Activated naive CD4-positive, alpha-beta T cell treated with anti-CD3 and anti-CD28 coated beads, Interleukin-2, amount 50 U/mL, for 72 hours (primary cell): ENCODE data around the gene CBLB. TPM values are rescaled to one million over a fixed set of nuclear protein-coding genes. Genes with fewer than 3 reads are reported as not detected.
"Not testable (repeated sequence)": the region's sequence is repeated elsewhere in the genome, so short reads cannot be mapped to it uniquely, and the experiment has no call there.

Experiments
- ATAC-seq, 2 donors: fragments of 150-1000 bp; cut with Tn5 transposase; 2 replicates each; pipeline ENCODE4 v1.10.0; 2021; ENCODE audit warnings: mild to moderate bottlenecking in 2 of 2, moderate library complexity in 2 of 2
- DNase-seq, 2 donors: peaks; one replicate each; pipeline ENCODE4 v3.0.0; 2021 to 2022; ENCODE audit warnings: low spot score in 2 of 2
- H3K27ac Mint-ChIP-seq, 2 donors: one replicate each; pipeline ENCODE4 v1.8.0; 2022; ENCODE audit warnings: mild to moderate bottlenecking in 2 of 2, mixed read lengths in 2 of 2
- H3K36me3 Mint-ChIP-seq, 2 donors: one replicate each; pipeline ENCODE4 v1.8.0; 2022; ENCODE audit warnings: mixed read lengths in 2 of 2
- H3K9me3 Mint-ChIP-seq, 2 donors: one replicate each; pipeline ENCODE4 v1.8.0; 2022; ENCODE audit warnings: mixed read lengths in 2 of 2
- total RNA-seq, 2 donors: library from RNA; stranded (reverse); gene quantifications; one replicate each; pipeline ENCODE4 v1.2.3, GENCODE V29; 2022

Gene CBLB
- total RNA-seq, 2 donors from 2014 or later = 81.3 to 107 TPM

DNA sequence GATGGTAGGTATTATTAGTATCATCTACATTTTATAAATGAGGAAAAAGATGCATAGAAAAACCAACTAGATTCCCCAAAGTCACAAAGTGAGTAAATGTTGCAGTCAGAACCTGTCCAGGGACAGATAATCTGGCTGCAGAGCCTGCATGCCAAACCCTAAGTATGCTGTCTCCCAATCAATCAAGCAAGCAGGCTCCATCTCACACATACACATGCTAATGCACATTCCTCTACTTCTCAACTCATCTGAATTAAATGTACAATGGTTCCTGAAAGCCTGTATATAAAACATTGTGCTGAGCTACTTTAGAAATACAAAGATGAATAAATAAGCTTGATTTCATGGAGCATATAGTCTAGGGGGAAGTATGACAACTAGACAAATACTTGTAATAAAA is 101.0 kb downstream of the CBLB start:
- DNase-seq (no peak), ATAC-seq (no peak)
- Mint-ChIP-seq H3K27ac (peak overlapping the region; percentile 13 to 77), H3K9me3 (peaks cover 10 to 17% of the 10 kb centered on the region in 2 donors), H3K36me3 (peaks cover 52 to 95% of the 10 kb centered on the region in 2 donors)

DNA sequence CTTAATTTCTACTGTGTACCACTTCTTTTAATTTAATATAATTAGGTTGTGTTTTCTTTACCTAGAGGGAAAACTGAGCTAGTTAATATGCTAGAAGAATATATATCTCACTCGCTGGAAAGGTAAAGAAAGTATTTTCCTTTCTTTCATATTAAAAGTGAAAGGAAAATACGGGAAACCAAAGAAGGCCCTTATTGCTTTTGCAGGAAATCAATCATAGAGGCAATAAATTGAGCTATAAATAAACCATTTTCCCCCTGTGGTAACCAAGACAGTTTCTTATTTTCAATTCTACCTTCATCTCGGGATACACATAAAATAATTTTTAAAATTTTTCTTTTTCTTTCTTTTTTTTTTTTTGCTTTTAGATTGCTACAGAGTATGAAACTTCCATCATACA is 101.6 kb downstream of the CBLB start:
- no peak for DNase-seq
- H3K9me3 Mint-ChIP-seq = peaks cover 16 to 20% of the 10 kb centered on the region in 2 donors
- H3K27ac Mint-ChIP-seq = peak overlapping the region in 1 of 2 donors; percentile 86
- no peak for ATAC-seq
- H3K36me3 Mint-ChIP-seq = peaks cover 52 to 95% of the 10 kb centered on the region in 2 donors

DNA sequence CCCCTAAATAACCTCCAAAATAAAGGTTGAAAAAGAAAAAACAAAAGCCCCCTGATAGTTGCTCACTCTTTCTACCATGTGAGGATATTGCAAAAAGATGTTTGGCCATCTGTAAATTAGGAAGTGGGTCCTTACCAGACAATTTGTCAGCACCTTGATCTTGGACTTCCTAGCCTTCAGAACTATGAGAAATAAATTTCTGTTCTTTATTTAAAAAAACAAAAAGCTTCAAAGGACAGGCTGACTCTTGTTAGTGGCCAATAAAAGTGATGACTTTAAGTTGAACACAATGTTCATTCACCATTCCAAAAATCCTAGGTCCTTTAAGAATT is 103.5 kb downstream of the CBLB start:
- ATAC-seq (no peak), DNase-seq (no peak)
- peaks cover 59 to 87% of the 10 kb centered on the region in 2 donors for H3K36me3 Mint-ChIP-seq
- peak overlapping the region in 1 of 2 donors; percentile 75 for H3K27ac Mint-ChIP-seq
- peaks cover 24 to 29% of the 10 kb centered on the region in 2 donors for H3K9me3 Mint-ChIP-seq

DNA sequence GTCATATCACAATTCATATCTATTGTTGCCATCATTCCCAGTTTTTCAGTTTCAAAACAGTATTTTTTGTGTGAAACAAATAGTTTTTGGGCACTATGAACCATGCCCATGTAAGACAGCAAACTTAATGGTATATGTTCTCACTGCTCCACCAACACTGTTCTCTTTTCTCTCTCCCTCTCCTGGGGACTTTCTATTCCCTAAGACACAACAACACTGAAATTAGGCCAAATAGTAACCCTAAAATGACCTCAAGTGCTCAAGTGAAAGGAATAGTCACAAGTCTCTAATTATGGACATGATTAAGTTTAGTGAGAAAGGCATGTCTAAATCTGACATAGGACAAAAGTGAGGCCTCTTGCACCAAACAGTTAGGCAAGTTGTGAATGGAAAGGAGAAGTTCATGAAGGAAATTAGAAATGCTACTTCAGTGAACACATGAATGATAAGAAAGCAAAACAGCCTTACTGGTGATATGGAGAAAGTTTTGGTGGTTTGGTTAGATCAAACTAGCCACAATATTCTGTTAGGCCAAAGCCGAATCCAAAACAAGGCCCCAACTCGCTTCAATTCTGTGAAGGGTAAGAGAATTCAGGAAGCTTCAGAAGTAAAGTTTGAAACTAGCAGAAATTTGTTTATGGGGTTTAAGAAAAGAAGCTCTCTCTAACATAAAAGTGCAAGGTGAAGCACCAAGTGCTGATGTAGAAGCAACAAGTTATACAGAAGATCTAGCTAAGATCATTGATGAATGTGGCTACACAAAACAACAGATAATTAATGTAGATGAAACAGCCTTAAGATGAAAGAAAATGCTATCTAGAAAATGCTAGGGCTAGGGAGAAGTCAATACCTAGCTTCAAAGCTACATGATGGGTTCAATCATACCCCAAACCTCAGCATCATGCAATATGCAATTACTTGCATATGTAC is 104.2 kb downstream of the CBLB start:
- ATAC-seq (peak; percentile 51 to 78), DNase-seq (no peak)
- Mint-ChIP-seq H3K27ac (peak overlapping the region; percentile 75 to 95), H3K9me3 (peaks cover 22 to 29% of the 10 kb centered on the region in 2 donors), H3K36me3 (peaks cover 56 to 85% of the 10 kb centered on the region in 2 donors)

DNA sequence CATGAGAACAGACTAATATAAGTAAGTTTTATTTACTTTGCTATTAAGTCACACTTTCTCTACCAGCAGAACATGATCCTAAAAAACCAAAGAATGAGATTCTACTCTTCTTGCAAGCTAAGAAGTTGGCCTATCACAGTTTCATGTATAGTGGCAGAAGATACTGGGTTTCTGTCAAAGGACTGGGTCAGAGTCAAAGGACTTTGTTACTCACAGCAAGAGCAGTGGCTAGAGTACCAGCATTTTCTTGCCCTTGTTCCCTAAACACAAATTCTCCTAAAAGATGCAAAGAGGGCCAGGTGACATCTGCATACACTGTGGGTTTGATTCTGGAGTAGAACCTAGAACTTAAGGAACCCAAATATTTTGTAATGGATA is 105.2 kb downstream of the CBLB start:
- DNase-seq (no peak), ATAC-seq (peak; percentile 2 to 55)
- Mint-ChIP-seq H3K36me3 (peaks cover 56 to 84% of the 10 kb centered on the region in 2 donors), H3K9me3 (peaks cover 18 to 27% of the 10 kb centered on the region in 2 donors), H3K27ac (peak overlapping the region; percentile 75 to 88)

DNA sequence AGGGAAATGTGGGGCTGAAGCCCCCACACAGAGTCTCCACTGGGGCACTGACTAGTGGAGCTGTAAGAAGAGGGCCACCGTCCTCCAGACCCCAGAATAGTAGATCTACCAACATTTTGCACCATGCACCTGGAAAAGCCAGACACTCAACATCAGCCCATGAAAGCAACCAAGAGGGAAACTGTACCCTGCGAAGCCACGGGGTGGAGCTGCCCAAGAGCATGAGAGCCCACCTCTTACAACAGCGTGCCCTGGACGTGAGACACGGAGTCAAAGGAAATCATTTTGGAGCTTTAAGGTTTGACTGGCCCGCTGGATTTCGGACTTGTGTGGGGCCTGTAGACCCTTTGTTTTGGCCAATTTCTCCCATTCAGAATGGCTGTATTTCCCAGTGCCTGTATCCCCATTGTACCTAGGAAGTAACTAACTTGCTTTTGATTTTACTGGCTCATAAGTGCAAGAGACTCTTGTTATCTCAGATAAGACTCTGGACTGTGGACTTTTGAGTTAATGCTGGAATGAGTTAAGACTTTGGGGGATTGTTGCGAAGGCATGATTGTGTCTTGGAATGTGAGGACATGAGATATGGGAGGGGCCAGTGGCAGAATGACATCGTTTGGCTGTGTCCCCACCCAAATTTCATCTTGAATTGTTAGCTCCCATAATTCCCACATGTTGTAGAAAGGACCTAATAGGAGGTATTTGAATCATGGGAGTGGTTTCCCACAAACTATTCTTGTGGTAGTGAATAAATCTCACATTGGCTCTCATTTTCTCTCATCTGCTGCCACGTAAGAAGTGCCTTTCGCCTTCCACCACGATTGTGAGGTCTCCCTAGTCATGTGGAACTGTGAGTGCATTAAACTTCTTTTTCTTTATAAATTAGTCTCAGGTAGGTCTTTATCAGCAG is 105.8 kb downstream of the CBLB start:
- peak overlapping the region; percentile 75 to 88 for H3K27ac Mint-ChIP-seq
- H3K36me3 Mint-ChIP-seq = peaks cover 58 to 84% of the 10 kb centered on the region in 2 donors
- H3K9me3 Mint-ChIP-seq = peaks cover 18 to 25% of the 10 kb centered on the region in 2 donors
- ATAC-seq (peak; percentile 43 to 74), DNase-seq (no peak)

DNA sequence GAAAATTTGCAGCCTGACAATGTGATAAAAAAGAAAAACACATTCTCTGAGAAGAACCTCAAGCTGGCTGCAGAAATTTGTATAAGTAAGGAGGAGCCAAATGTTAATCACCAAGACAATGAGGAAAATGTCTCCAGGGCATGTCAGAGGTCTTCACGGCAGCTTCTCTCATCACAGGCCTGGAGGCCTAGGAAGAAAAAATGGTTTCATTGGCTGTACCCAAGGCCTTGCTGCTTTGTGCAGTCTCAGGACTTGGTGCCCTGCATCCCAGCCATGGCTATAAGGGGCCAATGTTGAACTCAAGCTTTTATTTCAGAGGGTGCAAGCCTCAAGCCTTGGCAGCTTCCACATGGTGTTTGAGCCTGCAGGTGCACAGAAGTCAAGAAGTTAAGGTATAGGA is 106.6 kb downstream of the CBLB start:
- Mint-ChIP-seq H3K36me3 (peaks cover 58 to 86% of the 10 kb centered on the region in 2 donors), H3K27ac (peak overlapping the region in 1 of 2 donors; percentile 75), H3K9me3 (peaks cover 18 to 25% of the 10 kb centered on the region in 2 donors)
- not testable (repeated sequence) for ATAC-seq, DNase-seq

DNA sequence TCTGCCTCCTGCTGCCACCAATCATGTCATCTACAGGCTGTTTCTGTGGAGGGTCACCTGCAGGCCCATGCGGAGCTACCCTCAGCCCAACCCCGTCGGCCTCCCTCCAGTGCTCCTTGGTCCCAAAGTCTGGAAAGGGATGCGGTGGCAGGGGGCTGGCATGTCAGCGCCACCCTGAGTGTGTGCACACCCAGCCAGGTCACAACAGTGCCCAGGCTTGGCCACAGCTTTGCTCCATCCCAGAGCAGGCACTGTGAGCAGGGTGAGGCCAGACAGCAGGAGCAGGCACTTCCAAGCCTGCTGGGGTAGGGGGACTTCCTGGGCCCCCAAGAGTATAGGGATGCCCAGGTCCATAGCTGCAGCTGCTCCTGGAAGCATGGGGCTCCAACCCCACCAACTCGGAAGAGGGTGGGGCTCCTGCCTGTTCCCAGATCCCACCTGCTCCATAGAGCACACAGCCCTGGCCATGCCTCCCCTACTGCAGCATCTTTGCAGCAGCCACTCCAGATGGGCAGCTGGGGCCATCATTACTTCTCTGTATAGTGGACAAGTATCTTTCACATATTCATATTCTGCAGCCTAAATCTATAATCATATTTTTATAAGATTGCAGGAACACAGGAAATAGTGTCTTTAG is 109.3 kb downstream of the CBLB start:
- no peak for DNase-seq
- H3K27ac Mint-ChIP-seq = peak overlapping the region in 1 of 2 donors; percentile 32

DNA sequence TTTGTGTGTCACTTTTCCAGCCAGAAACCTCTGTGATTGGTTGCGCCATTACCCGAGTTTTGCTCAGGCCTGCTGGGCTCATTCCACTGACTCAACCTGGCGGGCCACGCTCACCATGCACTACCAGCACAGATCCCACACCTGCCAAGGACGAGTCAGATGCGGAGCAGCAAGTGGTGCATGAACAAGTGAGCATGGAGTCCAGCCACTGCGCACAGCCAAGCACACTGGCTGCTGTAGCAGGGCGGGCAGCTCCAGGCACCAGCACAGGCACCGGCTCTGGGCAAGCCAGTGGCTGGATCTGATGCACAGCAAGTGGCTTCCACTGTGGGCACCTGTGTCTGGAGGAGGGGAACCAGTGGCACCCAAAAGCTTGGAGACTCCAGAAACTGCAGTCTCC is 110.4 kb downstream of the CBLB start:
- Mint-ChIP-seq H3K9me3 (peaks cover 15 to 19% of the 10 kb centered on the region in 2 donors), H3K36me3 (peaks cover 46 to 60% of the 10 kb centered on the region in 2 donors), H3K27ac (peak overlapping the region in 1 of 2 donors; percentile 32)
- ATAC-seq = peak in 1 of 2 donors; percentile 13
- DNase-seq = no peak

More for the DNA sequence above, 109.3 kb downstream of the CBLB start:
- Mint-ChIP-seq H3K9me3 (peaks cover 18 to 25% of the 10 kb centered on the region in 2 donors), H3K36me3 (peaks cover 50 to 71% of the 10 kb centered on the region in 2 donors)
- ATAC-seq = no peak

DNA sequence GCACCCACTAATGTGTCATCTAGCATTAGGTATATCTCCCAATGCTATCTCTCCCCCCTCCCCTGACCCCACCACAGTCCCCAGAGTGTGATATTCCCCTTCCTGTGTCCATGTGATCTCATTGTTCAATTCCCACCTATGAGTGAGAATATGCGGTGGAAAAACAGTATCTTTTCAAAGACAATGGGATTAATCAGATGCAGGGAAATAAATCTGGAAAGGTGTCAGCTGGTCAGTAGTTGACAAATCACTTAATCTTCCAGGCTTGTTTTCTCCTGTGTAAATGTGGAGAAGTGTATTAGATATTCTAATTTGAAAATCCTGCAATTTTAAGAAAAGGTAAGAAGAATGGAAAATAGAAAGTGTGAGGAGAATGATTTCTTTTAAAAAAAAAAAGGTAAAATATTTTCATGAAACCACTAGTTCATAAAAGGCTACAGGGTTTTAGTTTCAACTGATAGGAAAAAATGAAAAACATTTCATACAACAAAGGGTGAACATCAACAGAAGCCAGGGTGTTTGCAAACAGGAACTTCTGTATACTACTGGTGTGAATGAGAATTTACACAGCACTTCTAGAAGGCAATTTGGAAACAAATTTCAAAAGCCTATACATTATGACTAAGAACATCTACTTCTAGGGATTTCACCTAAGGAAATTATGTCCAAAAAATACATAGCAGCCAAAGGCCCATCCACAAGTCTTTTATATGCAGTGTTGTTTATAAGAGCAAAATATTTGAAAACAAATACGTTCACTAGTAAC is 113.5 kb downstream of the CBLB start:
- no peak for DNase-seq
- Mint-ChIP-seq H3K9me3 (no peaks in the 10 kb centered on the region), H3K27ac (peak overlapping the region; percentile 59 to 83), H3K36me3 (peaks cover 25 to 43% of the 10 kb centered on the region in 2 donors)
- peak; percentile 39 to 71 for ATAC-seq

DNA sequence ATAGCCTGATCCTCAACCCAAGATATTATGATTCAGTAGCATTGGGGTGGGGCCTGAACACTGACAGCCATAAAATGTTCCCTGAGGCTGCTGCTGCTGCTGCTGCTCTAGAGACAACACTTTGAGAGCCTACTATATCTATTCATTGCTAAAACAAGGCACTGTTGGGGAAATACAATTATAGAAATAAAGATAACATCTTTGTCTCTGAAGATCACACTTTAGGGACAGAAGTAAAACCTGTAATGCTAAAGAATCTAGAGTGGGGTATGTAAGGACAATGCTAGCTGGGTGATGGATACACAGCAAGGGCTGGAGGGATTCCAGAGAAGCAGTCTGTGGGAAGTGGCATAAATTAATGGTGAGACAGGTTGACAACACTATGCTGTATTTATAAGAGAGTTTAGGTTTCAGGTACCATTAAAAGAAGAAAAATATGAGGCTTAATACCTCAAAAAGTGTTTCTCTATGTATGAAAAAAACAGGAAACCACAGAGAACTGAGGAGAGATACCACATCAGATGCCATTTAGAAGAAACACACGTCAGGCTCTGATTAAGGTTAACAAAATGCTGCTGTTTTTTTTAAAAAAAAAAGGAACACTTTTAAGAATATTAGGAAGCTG is 115.9 kb downstream of the CBLB start:
- Mint-ChIP-seq H3K9me3 (no peaks in the 10 kb centered on the region), H3K36me3 (peaks cover 8 to 27% of the 10 kb centered on the region in 2 donors), H3K27ac (peak overlapping the region; percentile 92 to 99)
- DNase-seq (no peak), ATAC-seq (peak; percentile 75 to 78)

DNA sequence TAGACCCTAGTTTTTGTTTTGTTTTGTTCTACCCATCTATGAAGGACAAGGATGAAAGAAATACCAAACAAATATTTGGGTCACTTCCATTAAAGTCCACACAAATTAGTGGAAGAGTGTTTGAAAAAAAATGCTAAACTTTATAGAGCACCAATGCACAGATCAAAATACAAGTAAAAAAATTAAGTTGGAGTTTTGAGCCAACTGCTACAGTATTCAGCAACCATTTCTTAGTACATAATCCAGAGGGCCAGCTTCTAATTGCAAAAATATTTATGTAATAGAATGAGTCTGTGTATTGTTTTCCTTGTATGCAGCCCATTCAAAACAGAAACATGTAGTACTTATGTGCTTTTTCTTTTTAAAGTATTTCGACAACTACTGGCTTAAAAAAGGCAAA is 121.1 kb downstream of the CBLB start:
- ATAC-seq (no peak), DNase-seq (no peak)
- Mint-ChIP-seq H3K36me3 (peaks cover 16 to 44% of the 10 kb centered on the region in 2 donors), H3K27ac (peak overlapping the region; percentile 39 to 90), H3K9me3 (no peaks in the 10 kb centered on the region)

DNA sequence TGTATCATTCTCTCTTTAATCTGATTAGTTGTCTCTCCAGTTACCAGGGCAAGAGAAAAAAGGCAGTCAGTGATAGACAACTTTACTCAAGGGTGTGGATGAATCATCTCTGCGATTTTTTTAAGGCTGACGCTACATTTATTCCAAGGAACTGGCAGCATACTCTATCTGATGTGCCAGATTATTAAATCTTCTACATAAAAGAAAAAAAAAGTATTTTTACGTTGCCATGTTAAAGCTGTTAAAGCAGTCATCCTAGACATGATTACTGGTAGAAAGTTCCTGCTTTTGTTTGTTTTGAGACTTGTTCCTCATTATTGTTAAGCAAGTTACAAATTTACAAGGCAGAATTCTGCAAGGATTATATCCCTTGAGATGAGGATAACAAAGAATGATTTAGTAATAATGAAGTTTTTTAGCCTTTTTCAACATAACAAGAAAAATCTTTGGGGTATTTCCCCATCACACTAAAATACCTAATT is 121.7 kb downstream of the CBLB start:
- DNase-seq (no peak), ATAC-seq (peak; percentile 74 to 85)
- H3K9me3 Mint-ChIP-seq = no peaks in the 10 kb centered on the region
- peak overlapping the region; percentile 31 to 90 for H3K27ac Mint-ChIP-seq
- H3K36me3 Mint-ChIP-seq = peaks cover 16 to 45% of the 10 kb centered on the region in 2 donors

DNA sequence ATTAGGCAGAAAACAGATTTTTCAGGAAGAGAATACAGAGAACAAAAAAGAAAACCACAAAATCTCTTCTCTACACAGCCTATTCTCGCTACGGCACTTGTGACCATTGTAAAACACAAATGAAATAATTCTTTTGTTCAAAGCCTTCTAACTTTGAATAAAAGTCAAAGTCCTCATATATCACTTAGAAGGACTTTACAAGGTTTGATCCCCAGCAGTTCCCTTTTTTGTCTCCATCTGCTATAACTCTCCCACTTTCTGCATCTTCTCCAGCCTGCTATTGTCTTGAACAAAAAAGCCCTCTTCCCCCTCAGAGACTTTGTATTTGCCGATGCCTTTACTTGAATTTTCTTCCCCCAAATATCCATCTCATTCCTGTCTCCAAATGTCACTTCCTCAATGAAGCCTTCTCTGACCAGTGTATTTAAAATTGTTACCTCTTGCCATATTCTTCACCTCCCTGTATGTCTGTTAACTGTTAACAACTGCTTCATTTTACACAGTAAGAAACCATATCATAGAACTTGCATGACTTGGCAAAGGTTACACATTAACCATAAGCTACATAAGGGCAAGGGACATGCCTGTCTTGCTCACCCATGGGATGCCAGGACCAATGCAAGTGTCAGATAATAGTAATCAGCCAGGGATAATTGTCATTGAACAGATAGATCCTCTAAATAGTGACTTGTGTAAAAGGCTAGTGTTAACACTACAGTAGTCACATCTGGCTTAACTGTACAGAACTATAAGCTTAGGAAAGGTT is 122.4 kb downstream of the CBLB start:
- DNase-seq (no peak), ATAC-seq (peak; percentile 46 to 69)
- Mint-ChIP-seq H3K27ac (peak overlapping the region; percentile 31 to 90), H3K36me3 (peaks cover 22 to 51% of the 10 kb centered on the region in 2 donors), H3K9me3 (no peaks in the 10 kb centered on the region)
